ENCODE results near the gene FCGR2B.
"Not testable (repeated sequence)": the region's sequence is repeated elsewhere in the genome, so short reads cannot be mapped to it uniquely, and the experiment has no call there.

GRCh38 chr1:161664689-161665088 is 1.7 kb downstream of the FCGR2B start:
- TF ChIP-seq TCF4 (CRISPR knock-in tag; IDR thresholded peaks at IDR 0.05; ENCODE audit: borderline replicate concordance); ZNF70 (CRISPR knock-in tag; IDR thresholded peaks at IDR 0.05); ESRRG (CRISPR knock-in tag; IDR thresholded peaks at IDR 0.05); ZNF565 (CRISPR knock-in tag; conservative IDR thresholded peaks at IDR 0.05; ENCODE audit: low read depth); ZFP3 (CRISPR knock-in tag; IDR thresholded peaks at IDR 0.05); TSHZ2 (CRISPR knock-in tag; IDR thresholded peaks at IDR 0.05); GLIS3 (CRISPR knock-in tag; IDR thresholded peaks at IDR 0.05); ZC3H10 (CRISPR knock-in tag; IDR thresholded peaks at IDR 0.05); CREB5 (CRISPR knock-in tag; IDR thresholded peaks at IDR 0.05; ENCODE audit: low read depth); ARNTL (CRISPR knock-in tag; IDR thresholded peaks at IDR 0.05; ENCODE audit: borderline replicate concordance, low read depth); RARB (CRISPR knock-in tag; IDR thresholded peaks at IDR 0.05); CSDC2 (CRISPR knock-in tag; IDR thresholded peaks at IDR 0.05): not testable (repeated sequence)

Data from SK-N-SH treated with all-trans-retinoic acid at 6 μM for 48 hours (cell line).